ENCODE data around the gene TNIP3. TPM values are rescaled to one million over a fixed set of nuclear protein-coding genes. Genes with fewer than 3 reads are reported as not detected.

Gene TNIP3
- total RNA-seq, 1 donor from 2014 or later: not detected

DNA sequence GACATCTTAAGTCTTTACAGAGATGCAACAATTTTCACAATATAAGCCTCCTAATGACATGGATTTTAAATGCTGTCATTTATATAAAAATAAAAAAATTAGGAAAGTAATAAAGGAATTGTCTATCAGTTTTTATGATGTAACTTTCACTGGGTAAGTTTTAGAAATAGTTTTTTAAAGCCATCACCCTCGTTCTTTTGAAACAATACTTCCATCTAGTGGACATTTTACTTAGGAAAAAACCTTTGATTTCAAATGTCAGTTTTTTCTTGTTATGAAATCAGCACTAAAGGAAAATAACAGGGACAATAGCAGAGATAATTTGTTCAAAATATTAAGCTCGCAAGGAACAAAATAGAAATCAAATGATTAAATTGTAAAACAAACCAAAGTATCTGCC, 67.5 kb downstream of the TNIP3 start:
- ATAC-seq: no peak
- DNase-seq (ENCODE audit: missing footprints): no peak
- intact Hi-C loops (cut with DNase I): loop anchor here (2.0 to 10.0 kb wide), 4 partner anchors 74 to 1022 kb away; no protein-coding TSS in a partner anchor

DNA sequence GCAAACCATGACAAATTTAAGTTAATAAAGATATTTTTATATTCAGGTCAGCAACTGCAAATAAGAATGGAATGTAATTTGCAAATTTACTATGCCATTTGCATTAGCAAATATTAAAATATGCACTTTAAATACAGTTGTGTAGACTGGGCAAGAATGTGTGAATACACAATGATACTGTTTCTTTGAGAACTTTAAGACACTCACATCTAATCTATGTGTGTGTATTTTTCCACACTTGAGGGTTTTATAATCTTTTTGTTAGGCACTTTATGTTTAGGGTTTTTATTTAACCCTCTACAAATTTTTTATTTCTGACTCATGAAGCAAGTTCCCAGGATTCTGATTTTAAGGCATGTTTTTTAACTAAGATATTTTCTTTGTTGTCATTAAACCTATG, 67.9 kb downstream of the TNIP3 start:
- intact Hi-C loops (cut with DNase I): loop anchor here (2.0 to 10.0 kb wide), 4 partner anchors 74 to 1021 kb away; no protein-coding TSS in a partner anchor
- DNase-seq (ENCODE audit: missing footprints) (no peak), ATAC-seq (no peak)

DNA sequence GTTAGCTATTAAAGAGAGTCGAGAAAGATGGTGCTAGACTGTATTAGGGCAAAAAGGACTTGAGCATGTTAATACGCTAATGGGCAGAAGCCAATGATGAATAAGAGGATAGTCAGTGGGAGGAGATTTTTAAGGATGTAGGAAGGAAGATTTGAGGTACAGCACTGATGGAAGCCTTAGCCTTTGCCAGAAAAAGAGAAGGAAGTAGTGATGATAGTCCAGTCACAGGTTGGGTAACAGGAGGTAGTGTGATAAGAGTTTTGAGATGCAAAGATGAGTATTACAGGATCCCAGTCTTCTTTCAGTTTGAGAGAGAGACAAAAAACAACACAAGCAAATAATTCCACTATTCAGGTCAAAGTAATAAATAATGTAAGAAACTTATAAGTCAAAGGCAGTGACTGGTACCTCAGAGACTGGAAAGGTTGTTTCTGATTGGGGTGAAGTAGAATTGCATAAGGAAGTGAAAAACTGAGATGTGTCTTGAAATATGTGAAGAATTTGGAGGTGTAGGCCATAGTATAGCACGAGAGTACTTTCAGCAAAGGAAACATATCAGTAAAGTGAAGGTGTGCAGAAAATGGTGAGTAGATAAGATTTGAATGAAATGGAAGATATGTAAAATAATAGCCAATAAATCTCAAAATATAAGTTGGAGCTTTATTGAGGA, 69.7 kb downstream of the TNIP3 start:
- no peak for DNase-seq (ENCODE audit: missing footprints)
- intact Hi-C loops (cut with DNase I): loop anchor here (10.0 kb wide), 1 partner anchor 1020 kb away; no protein-coding TSS in a partner anchor
- ATAC-seq: no peak

DNA sequence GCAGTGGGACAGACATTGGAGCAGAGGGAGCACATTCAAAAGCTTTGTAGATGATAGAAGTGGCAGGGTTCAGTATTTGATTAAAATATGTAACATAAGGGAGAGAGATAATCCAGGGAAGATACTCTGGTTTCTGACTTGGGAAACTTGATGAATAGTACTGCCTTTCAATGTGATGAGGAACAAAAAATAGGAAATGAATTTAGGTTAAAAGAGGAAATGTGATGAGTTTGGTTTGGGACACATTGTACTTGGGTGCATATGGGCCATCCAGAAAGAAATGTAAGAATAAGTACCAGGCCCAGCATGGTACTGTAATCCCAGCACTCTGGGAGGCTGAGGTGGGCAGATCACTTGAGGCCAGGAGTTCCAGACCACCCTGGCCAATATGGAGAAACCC, 70.9 kb downstream of the TNIP3 start:
- intact Hi-C loops (cut with DNase I): loop anchor here (10.0 kb wide), 1 partner anchor 1018 kb away; no protein-coding TSS in a partner anchor
- DNase-seq (ENCODE audit: missing footprints): no peak
- no peak for ATAC-seq

DNA sequence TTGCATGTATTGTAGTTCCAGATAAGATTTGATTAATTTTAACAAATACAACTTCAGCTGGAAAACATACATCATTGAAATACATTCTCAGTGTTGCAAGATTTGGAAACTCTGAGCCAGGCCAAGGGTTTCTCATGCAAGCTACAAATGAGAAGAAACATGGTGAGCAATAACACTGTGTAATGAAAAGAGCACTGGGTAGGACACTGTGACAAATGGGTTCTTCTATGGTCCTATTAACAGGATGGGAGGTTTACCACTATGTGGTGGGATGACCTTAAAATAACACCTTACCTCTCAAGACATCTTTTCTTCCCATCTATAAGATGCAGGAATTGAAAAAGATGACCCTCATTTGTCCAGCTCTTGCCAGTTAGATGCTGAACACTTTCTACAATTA, 72.2 kb downstream of the TNIP3 start:
- DNase-seq (ENCODE audit: missing footprints): no peak
- intact Hi-C loops (cut with DNase I): loop anchor here (10.0 kb wide), 1 partner anchor 1017 kb away; no protein-coding TSS in a partner anchor
- no peak for ATAC-seq

DNA sequence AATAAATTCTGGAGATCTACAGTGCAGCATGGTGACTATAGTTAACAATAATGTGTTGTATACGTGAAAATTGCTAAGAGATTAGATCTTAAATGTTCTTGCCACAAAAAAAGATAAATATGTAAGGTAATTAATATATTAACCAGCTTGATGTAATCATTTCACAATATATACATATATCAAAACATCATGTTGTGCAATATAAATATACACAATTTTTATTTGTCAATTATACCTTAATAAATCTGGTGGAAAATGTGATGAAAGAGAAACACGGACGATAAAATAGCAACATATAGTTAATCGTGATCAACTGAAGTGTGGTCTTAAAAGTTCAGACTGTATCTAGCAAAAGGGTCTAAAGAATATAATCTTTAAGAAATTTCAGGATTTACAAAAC, 75.3 kb downstream of the TNIP3 start:
- no peak for ATAC-seq
- intact Hi-C loops (cut with DNase I): no loop called here
- DNase-seq (ENCODE audit: missing footprints): no peak

Other genes with a start within 250 kb of the TNIP3 start
- gene PRDM5, start 241.6 kb downstream of the TNIP3 start, total RNA-seq: 7.4 TPM
- 8.1 TPM for gene NDNF, start 91.8 kb downstream of the TNIP3 start, total RNA-seq
- gene QRFPR, start 216.7 kb upstream of the TNIP3 start, total RNA-seq: 0.89 TPM